ENCODE data around the gene PARVB. TPM values are rescaled to one million over a fixed set of nuclear protein-coding genes. Genes with fewer than 3 reads are reported as not detected.
"Not testable (repeated sequence)": the region's sequence is repeated elsewhere in the genome, so short reads cannot be mapped to it uniquely, and the experiment has no call there.

Gene PARVB
- total and polyA plus RNA-seq, 8 donors, result 3.8 to 27.3 (median 10.4) TPM

GRCh38 chr22:44051358-44051757, 27.3 kb downstream of the PARVB start:
- Histone ChIP-seq H3K27me3 (no peaks in the 10 kb centered on the region), H3K36me3 (no peaks in the 10 kb centered on the region), H3K4me1 (no peaks in the 10 kb centered on the region), H3K4me3 (no peak overlapping the region), H3K27ac (no peak overlapping the region), H3K9me3 (no peaks in the 10 kb centered on the region)
- FAIRE-seq (no peak), DNase-seq (no peak), ATAC-seq (no peak)
- intact Hi-C loops (cut with DNase I), result no loop called here
- 81 to 87% methylated on average over 6 of the region's 6 CpGs for WGBS, 2 donors
- TF ChIP-seq, protein P1, sequence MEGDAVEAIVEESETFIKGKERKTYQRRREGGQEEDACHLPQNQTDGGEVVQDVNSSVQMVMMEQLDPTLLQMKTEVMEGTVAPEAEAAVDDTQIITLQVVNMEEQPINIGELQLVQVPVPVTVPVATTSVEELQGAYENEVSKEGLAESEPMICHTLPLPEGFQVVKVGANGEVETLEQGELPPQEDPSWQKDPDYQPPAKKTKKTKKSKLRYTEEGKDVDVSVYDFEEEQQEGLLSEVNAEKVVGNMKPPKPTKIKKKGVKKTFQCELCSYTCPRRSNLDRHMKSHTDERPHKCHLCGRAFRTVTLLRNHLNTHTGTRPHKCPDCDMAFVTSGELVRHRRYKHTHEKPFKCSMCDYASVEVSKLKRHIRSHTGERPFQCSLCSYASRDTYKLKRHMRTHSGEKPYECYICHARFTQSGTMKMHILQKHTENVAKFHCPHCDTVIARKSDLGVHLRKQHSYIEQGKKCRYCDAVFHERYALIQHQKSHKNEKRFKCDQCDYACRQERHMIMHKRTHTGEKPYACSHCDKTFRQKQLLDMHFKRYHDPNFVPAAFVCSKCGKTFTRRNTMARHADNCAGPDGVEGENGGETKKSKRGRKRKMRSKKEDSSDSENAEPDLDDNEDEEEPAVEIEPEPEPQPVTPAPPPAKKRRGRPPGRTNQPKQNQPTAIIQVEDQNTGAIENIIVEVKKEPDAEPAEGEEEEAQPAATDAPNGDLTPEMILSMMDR (IDR thresholded peaks at IDR 0.05), result no peak

- no peaks in the 10 kb centered on the region for H3K36me3 ChIP-seq
- DNase-seq (no peak), FAIRE-seq (no peak), ATAC-seq (no peak)
- H3K4me1 ChIP-seq, result no peaks in the 10 kb centered on the region
- no peak overlapping the region for H3K4me3 ChIP-seq
- H3K27ac ChIP-seq, result no peak overlapping the region
- H3K27me3 ChIP-seq, result no peaks in the 10 kb centered on the region
- WGBS, 2 donors, result 68 to 71% methylated on average over 13 of the region's 13 CpGs
- no peaks in the 10 kb centered on the region for H3K9me3 ChIP-seq
- intact Hi-C loops (cut with DNase I), result no loop called here
- TF ChIP-seq, protein P1 (IDR thresholded peaks at IDR 0.05), result no peak
Observed at GRCh38 chr22:44051961-44052360, 27.9 kb downstream of the PARVB start.

DNA sequence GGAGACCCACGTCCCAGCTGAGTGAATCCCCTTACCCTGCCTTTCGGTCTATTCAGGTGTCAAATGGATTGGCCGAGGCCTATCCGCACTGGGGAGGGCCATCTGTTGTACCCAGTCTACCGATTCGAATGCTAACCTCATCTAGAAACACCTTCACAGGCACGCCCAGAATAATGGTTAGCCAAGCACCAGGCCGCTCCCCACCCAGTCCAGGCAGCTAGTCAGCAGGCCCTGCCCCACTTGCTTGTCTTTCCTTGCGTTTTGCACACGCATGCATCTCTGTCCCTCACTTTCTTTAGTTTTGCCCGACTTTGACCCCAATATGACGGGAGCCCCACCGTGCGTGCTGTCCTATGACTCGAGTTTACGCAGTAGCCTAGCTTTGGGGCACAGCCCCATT, 31.7 kb downstream of the PARVB start:
- FAIRE-seq (no peak), ATAC-seq (no peak), DNase-seq (no peak)
- no peaks in the 10 kb centered on the region for H3K36me3 ChIP-seq
- WGBS, 2 donors, result 87 to 89% methylated on average over 16 of the region's 16 CpGs
- TF ChIP-seq, protein P1 (IDR thresholded peaks at IDR 0.05), result no peak
- H3K9me3 ChIP-seq, result no peaks in the 10 kb centered on the region
- H3K27me3 ChIP-seq, result no peaks in the 10 kb centered on the region
- no peak overlapping the region for H3K27ac ChIP-seq
- no peaks in the 10 kb centered on the region for H3K4me1 ChIP-seq
- intact Hi-C loops (cut with DNase I), result no loop called here
- H3K4me3 ChIP-seq, result no peak overlapping the region

DNA sequence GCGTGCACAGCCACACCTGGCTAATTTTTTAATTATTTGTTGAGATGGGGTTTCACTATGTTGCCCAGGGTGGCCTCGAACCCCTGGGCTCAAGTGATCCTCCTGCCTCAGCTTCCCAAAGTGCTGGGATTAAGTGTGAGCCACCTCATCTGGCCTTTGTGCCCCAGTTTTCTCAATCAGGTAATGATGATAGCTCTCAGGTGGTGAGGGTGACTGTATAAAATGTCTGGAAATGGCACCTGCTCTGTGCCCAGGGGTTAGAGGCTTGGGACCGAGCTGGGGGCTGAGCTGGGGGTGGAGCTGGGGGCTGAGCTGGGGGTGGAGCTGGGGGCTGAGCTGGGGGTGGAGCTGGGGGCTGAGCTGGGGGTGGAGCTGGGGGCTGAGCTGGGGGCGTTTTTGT, 32.5 kb downstream of the PARVB start:
- DNase-seq; H3K36me3 ChIP-seq; H3K27ac ChIP-seq; FAIRE-seq; intact Hi-C loops (cut with DNase I); H3K4me1 ChIP-seq; H3K27me3 ChIP-seq; H3K9me3 ChIP-seq; ATAC-seq; H3K4me3 ChIP-seq: not testable (repeated sequence)
- WGBS, 2 donors, result 53 to 68% methylated on average over 4 of the region's 4 CpGs

- no peaks in the 10 kb centered on the region for H3K4me1 ChIP-seq
- no peak overlapping the region for H3K4me3 ChIP-seq
- H3K27ac ChIP-seq, result no peak overlapping the region
- intact Hi-C loops (cut with DNase I), result no loop called here
- DNase-seq (no peak), ATAC-seq (peak in 1 of 4 donors; percentile 35), FAIRE-seq (no peak)
- 80 to 84% methylated on average over 11 of the region's 11 CpGs for WGBS, 2 donors
- H3K27me3 ChIP-seq, result no peaks in the 10 kb centered on the region
- H3K36me3 ChIP-seq, result no peaks in the 10 kb centered on the region
- H3K9me3 ChIP-seq, result no peaks in the 10 kb centered on the region
- TF ChIP-seq, protein P1 (IDR thresholded peaks at IDR 0.05), result no peak
Observed at GRCh38 chr22:44057401-44057987, 33.4 kb downstream of the PARVB start.
